ENCODE data around the gene LMF1.
"Not testable (repeated sequence)": the region's sequence is repeated elsewhere in the genome, so short reads cannot be mapped to it uniquely, and the experiment has no call there.

The LMF1 gene

GRCh38 chr16:895371-895770, 75.4 kb downstream of the LMF1 start:
- no peak for DNase-seq (ENCODE audit: low spot score)

GRCh38 chr16:894841-895240, 75.9 kb downstream of the LMF1 start:
- DNase-seq (ENCODE audit: low spot score): peak; percentile 84

DNA sequence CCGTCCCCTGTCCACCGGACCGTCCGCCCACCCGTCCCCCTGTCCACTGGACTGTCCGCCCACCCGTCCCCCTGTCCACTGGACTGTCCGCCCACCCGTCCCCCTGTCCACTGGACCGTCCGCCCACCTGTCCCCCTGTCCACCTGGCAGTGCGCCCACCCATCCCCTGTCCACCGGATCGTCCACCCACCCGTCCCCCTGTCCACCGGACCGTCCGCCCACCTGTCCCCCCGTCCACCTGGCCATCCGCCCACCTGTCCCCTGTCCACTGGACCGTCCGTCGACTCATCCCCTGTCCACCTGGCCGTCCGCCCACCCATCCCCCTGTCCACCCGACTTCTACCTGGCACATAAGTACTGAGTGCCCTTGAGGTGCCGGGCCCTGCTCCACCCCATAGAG, 76.6 kb downstream of the LMF1 start:
- no peak for DNase-seq (ENCODE audit: low spot score)

- DNase-seq (ENCODE audit: low spot score): no peak
Measured at GRCh38 chr16:893360-893759, 77.4 kb downstream of the LMF1 start.

GRCh38 chr16:892536-893255, 78.1 kb downstream of the LMF1 start:
- peak; percentile 85 for DNase-seq (ENCODE audit: low spot score)

GRCh38 chr16:892006-892405, 78.8 kb downstream of the LMF1 start:
- no peak for DNase-seq (ENCODE audit: low spot score)

DNA sequence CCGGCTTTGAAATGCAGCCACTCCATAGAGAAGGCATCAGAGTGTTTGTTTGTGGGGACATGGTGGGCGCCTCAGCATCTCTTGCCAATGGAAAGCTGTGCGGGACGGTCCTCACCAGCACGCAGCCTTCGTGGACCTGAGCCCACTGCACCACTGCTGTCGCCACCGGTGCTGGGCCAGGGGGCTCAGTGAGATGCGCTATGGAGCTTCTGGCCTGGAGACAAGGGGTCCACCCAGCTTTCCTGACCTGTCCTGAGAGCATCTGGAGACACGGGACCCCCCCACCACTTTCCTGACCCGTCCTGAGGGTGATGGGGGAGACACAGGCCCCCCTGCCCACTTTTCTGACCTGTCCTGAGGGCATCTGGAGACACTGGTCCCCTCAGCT, 79.4 kb downstream of the LMF1 start:
- no peak for DNase-seq (ENCODE audit: low spot score)

DNA sequence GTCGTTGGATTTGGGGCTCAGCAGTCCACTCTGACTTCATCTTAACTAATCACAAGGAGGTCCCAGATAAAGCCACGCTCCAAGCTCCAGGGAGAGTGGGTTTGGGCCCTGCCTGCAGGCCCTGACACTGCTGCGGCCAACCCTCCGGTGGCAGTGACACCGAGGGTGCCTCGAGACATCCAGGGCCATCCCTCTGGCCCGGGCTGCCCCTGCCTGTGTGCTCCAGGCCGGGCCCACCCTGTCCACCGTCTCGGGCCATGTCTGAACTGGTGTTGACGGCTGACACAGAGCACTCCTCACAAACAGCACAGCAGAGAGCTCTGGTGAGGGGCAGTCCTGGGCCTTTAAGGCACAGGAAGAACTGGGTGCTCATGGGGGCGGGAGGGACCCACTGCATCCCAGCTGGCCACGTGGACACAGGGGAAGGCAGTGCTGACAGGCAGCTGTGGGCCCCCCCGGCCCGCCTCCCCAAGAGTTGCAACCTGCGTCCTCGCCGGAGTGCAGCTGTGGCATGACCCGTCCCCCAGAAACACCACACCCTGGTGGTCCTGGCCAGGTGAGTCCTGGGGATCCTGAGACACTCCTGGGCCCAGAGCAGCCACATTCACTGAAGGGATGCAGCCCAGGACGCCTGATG, 80.0 kb downstream of the LMF1 start:
- DNase-seq (ENCODE audit: low spot score): no peak

DNA sequence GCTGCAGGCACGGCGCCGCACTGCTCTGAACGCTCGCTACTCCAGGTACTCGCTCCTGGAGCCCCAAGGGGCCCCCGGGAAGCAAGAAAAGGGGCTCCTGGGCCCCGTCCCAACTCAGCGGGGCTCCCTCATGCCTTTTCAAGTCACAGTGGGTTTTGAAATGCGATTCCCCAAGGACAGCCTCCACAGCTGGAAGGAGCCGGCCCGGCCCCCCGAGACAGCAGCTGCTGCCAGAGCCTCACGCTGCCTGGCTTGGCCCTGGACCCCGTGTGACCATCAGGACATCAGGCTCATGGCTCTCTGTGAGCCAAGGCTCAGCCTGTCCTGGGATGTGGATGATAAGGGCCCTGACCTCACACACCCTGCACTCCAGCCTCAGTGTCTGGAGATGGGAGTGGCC, 80.6 kb downstream of the LMF1 start:
- DNase-seq (ENCODE audit: low spot score): no peak

- DNase-seq (ENCODE audit: low spot score): no peak
Measured at GRCh38 chr16:889586-889985, 81.2 kb downstream of the LMF1 start.

DNA sequence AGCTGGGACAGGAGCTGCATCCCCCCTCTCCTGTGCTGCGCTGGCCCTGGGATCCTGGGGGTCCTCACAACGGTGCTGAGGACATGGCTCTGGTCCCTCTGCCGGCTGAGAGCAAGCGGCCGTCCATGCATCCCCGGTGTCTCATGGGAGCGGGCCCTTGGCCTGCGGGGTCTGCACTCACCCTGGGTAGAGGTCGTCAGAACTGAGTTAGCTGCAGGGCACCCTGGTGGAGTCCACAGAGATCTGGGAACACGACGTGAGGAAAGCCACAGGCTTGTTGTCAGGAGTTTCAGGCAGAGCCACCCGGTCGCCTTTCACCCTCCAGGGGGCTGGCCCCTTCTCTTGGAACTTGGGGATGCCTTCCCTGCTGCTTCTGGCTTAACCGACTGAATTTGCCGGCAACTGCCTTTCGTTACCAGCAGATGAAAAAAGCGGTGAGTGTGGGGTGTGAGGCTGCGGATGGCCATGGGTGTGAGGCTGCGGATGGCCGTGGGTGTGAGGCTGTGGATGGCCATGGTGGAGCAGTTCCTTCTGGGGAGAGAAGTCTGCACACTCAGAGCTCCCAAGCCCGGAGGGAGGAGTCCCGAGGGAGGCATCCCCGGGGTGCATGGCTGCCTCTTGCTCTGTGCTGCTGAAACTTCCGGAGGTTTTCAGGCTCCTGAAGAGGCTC, 81.7 kb downstream of the LMF1 start:
- DNase-seq (ENCODE audit: low spot score): no peak

GRCh38 chr16:888456-888855, 82.3 kb downstream of the LMF1 start:
- not testable (repeated sequence) for DNase-seq (ENCODE audit: low spot score)

- DNase-seq (ENCODE audit: low spot score): no peak
Measured at GRCh38 chr16:887846-888245, 82.9 kb downstream of the LMF1 start.

GRCh38 chr16:886802-887731, 83.7 kb downstream of the LMF1 start:
- DNase-seq (ENCODE audit: low spot score): peak; percentile 81

- peak; percentile 75 for DNase-seq (ENCODE audit: low spot score)
Measured at GRCh38 chr16:886084-886543, 84.7 kb downstream of the LMF1 start.

DNA sequence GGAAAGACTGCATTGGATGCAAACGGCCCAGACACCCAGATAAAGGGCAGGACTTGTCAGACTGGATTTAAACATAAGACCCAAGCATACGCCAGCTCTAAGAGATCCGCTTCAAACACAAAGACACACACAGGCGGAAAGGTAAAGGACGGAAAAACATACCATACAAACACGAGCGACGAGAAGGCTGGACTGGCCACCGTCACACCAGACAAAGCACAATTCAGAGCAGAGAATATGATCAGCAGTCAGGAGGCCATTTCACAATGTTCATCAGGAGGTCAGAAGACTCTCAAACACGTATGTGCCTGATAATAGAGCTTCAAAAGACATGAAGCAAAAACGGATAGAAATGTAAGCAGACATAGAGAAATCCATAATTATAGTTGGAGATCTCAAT, 85.4 kb downstream of the LMF1 start:
- DNase-seq (ENCODE audit: low spot score): no peak

DNA sequence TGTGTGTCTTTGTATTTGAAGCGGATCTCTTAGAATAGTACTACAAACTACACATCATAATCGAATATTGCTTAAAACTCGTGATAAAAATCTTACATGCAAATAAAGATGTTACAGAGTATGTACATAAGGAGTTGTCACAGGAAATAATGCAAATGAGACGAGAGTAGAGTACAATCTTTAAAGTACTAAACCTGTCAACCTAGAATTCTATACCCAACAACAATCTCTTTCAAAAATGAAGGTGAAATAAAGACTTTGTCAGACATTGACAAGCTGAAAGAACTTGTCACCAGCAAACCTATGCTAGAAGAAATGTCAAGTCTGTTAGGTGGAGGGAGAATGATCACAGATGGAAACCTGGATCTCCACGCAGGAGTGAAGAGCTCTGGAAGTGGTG, 86.6 kb downstream of the LMF1 start:
- no peak for DNase-seq (ENCODE audit: low spot score)

- DNase-seq (ENCODE audit: low spot score): no peak
Measured at GRCh38 chr16:883781-884180, 87.0 kb downstream of the LMF1 start.

DNA sequence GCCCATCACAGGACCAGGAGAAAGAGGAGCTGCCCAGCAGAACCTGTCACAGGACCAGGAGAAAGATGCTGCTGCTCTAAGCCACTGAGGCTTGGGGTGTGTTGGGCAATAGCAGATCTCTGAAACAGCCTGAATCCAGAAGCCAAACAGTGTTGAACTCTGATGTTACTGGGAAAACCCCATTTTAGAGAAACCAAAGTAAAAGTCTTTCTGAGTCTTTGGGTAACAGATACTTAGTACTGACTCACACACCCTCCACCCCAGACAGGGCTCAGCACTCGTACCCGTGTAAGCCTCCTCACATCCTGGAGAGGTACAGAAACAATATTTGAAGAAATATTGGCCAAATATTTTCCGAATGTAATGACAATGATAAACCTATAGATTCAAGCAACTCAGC, 87.4 kb downstream of the LMF1 start:
- no peak for DNase-seq (ENCODE audit: low spot score)

DNA sequence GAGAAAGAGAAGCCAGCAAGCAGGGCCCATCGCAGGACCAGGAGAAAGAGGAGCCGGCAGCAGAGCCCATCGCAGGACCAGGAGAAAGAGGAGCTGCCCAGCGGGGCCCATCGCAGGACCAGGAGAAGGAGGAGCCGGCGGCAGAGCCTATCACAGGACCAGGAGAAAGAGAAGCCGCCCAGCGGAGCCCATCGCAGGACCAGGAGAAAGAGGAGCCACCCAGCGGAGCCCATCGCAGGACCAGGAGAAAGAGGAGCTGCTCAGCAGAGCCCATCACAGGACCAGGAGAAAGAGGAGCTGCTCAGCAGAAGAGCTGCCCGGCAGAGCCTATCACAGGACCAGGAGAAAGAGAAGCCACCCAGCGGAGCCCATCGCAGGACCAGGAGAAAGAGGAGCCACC, 88.1 kb downstream of the LMF1 start:
- not testable (repeated sequence) for DNase-seq (ENCODE audit: low spot score)

- DNase-seq (ENCODE audit: low spot score): no peak
Measured at GRCh38 chr16:882256-882655, 88.5 kb downstream of the LMF1 start.

Data from iPS-NIHi11 (cell line).